Loucy (cell line): ENCODE results near the gene TTC29.

Source experiments
- H2AFZ ChIP-seq: fragments of 200-600 bp; sonication (generic); 2 replicates; pipeline ENCODE4 v1.6.0; 2016; ENCODE audit warnings: antibody characterized with exemption, mild to moderate bottlenecking, low read length, moderate library complexity
- H3F3A ChIP-seq: fragments of 200-600 bp; 2 replicates; pipeline ENCODE4 v1.6.0; 2016; ENCODE audit warnings: antibody characterized with exemption, low read depth, mild to moderate bottlenecking
- H3K27me3 ChIP-seq: fragments of 200-600 bp; sonication (generic); 2 replicates; pipeline ENCODE4 v1.6.1; 2014; ENCODE audit warnings: low read length, mild to moderate bottlenecking; ENCODE audit not compliant: insufficient read depth, poor library complexity, severe bottlenecking
- H3K36me3 ChIP-seq: fragments of 200-600 bp; sonication (generic); 2 replicates; pipeline ENCODE4 v1.6.1; 2016; ENCODE audit warnings: low read length; ENCODE audit not compliant: insufficient read depth
- H3K4me1 ChIP-seq: fragments of 200-600 bp; sonication (generic); 2 replicates; pipeline ENCODE4 v1.5.1; 2014; ENCODE audit warnings: low read length, mild to moderate bottlenecking; ENCODE audit not compliant: insufficient read depth, poor library complexity, severe bottlenecking
- H3K4me2 ChIP-seq: fragments of 200-600 bp; sonication (generic); 2 replicates; pipeline ENCODE4 v1.6.0; 2014; ENCODE audit warnings: antibody characterized with exemption, low read length, low read depth, mild to moderate bottlenecking; ENCODE audit not compliant: poor library complexity, severe bottlenecking
- H3K4me3 ChIP-seq: fragments of 200-600 bp; sonication (generic); 2 replicates; pipeline ENCODE4 v1.5.1; 2014; ENCODE audit warnings: low read length, mild to moderate bottlenecking, mixed read lengths; ENCODE audit not compliant: poor library complexity, severe bottlenecking
- H3K79me2 ChIP-seq: fragments of 200-600 bp; sonication (generic); 2 replicates; pipeline ENCODE4 v1.6.1; 2014; ENCODE audit warnings: low read length; ENCODE audit not compliant: insufficient read depth
- H3K9ac ChIP-seq: fragments of 200-600 bp; sonication (generic); 2 replicates; pipeline ENCODE4 v1.6.0; 2014; ENCODE audit warnings: mild to moderate bottlenecking, low read depth, low read length, moderate library complexity; ENCODE audit not compliant: poor library complexity, severe bottlenecking
- H3K9me2 ChIP-seq: fragments of 200-600 bp; sonication (generic); replicated peaks from 2 replicates; pipeline ENCODE4 v1.6.1; 2016; ENCODE audit warnings: low read depth, low read length, mixed read lengths
- H3K9me3 ChIP-seq: fragments of 200-600 bp; sonication (generic); 2 replicates; pipeline ENCODE4 v1.6.1; 2014; ENCODE audit warnings: mild to moderate bottlenecking, antibody characterized with exemption, low read length, low read depth; ENCODE audit not compliant: insufficient read depth
- H4K20me1 ChIP-seq: fragments of 200-600 bp; sonication (generic); 2 replicates; pipeline ENCODE4 v1.6.0; 2014; ENCODE audit warnings: antibody characterized with exemption, low read length, mild to moderate bottlenecking; ENCODE audit not compliant: insufficient read depth, poor library complexity, severe bottlenecking
- EZH2phosphoT487 ChIP-seq: fragments of 200-600 bp; IDR thresholded peaks from 2 replicates; pipeline ENCODE4 v1.6.1; 2018; ENCODE audit warnings: antibody characterized with exemption, mild to moderate bottlenecking, moderate library complexity, borderline replicate concordance
- TF ChIP-seq, protein P1 (sequence below): fragments of 200-600 bp; sonication (generic); conservative IDR thresholded peaks from 2 replicates; pipeline ENCODE4 v1.5.1; 2014; ENCODE audit warnings: mild to moderate bottlenecking, antibody characterized with exemption, low read length

TTC29 gene

DNA sequence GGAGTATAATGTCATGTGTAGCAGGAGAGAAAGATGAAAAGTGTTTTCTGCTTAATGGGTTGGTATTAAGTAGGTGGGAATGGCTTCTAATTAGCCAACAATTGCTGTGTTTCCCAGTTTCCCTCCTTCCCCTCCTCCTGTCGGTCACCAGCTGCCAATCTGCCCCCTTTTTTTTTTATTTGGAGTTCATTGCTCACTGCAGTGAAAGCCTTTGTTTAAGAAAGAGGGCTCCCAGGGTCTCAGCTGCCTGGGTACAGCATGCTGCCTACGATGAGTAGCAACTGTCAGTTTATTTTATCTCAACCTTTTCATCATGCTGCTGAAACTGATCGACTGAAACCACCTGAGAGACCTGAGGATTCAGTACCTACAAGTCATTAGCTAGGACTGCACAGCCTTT lies 157.9 kb downstream of the TTC29 start:
- Histone ChIP-seq H3K4me3 (no peak overlapping the region), H4K20me1 (no peaks in the 10 kb centered on the region), H2AFZ (no peak overlapping the region), H3K36me3 (no peaks in the 10 kb centered on the region), H3K79me2 (no peaks in the 10 kb centered on the region), H3K9me2 (no peaks in the 10 kb centered on the region), H3F3A (no peaks in the 10 kb centered on the region), H3K9ac (no peak overlapping the region), H3K9me3 (no peaks in the 10 kb centered on the region), H3K4me1 (no peaks in the 10 kb centered on the region), H3K4me2 (no peak overlapping the region), H3K27me3 (no peaks in the 10 kb centered on the region)
- TF ChIP-seq EZH2phosphoT487, result no peak
- TF ChIP-seq, protein P1, sequence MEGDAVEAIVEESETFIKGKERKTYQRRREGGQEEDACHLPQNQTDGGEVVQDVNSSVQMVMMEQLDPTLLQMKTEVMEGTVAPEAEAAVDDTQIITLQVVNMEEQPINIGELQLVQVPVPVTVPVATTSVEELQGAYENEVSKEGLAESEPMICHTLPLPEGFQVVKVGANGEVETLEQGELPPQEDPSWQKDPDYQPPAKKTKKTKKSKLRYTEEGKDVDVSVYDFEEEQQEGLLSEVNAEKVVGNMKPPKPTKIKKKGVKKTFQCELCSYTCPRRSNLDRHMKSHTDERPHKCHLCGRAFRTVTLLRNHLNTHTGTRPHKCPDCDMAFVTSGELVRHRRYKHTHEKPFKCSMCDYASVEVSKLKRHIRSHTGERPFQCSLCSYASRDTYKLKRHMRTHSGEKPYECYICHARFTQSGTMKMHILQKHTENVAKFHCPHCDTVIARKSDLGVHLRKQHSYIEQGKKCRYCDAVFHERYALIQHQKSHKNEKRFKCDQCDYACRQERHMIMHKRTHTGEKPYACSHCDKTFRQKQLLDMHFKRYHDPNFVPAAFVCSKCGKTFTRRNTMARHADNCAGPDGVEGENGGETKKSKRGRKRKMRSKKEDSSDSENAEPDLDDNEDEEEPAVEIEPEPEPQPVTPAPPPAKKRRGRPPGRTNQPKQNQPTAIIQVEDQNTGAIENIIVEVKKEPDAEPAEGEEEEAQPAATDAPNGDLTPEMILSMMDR, result no peak

DNA sequence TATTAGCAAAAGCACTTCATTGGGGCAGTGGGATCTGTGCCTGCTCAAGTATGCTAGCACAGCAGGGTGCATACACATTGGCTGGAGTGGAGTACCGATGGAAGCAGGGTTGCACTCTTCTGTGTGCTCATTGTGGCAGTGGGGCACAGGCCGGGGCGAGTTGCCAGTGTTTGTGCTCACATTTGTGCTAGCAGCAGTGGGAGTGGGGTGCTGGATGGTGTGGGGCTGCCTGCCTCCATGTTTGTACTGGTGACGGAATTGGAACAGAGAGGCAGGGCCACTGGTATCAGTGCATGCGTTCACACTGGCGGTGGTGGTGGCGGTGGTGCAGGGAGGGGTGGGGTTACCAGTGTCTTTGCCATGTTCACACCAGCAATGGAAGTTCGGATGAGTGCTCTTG lies 169.0 kb downstream of the TTC29 start:
- Histone ChIP-seq H3K27me3 (no peaks in the 10 kb centered on the region), H3K9me3 (no peaks in the 10 kb centered on the region), H3K9me2 (no peaks in the 10 kb centered on the region), H3K79me2 (no peaks in the 10 kb centered on the region), H3K4me3 (no peak overlapping the region), H4K20me1 (no peaks in the 10 kb centered on the region), H3F3A (no peaks in the 10 kb centered on the region), H3K36me3 (no peaks in the 10 kb centered on the region), H3K4me1 (no peaks in the 10 kb centered on the region), H2AFZ (no peak overlapping the region), H3K9ac (no peak overlapping the region), H3K4me2 (no peak overlapping the region)
- TF ChIP-seq, protein P1, result no peak
- no peak for TF ChIP-seq EZH2phosphoT487

DNA sequence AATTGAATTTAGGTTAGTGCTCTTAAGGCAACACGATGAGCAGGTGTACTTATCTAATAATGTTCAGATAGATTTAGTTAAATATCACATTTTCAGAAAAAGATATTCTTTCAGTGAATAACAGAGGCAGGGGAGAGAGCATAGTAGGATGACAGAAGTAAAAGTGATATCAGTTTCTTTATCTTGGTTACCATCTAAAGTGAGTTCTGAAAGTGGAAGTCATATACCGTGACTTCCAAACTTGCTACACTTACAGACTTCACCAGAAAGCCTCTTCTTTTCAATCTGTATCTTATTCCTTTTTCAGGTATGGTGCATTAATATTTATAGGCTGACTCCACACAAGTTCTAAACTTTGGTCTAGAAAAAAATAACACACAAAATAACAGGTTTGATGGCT lies 182.1 kb downstream of the TTC29 start:
- H3K9ac ChIP-seq, result no peak overlapping the region
- no peak overlapping the region for H3K4me3 ChIP-seq
- H2AFZ ChIP-seq, result no peak overlapping the region
- H3K4me2 ChIP-seq, result no peak overlapping the region
- no peaks in the 10 kb centered on the region for H3K9me3 ChIP-seq
- TF ChIP-seq EZH2phosphoT487, result no peak
- TF ChIP-seq, protein P1, result no peak
- no peaks in the 10 kb centered on the region for H3K27me3 ChIP-seq
- no peaks in the 10 kb centered on the region for H3K4me1 ChIP-seq
- no peaks in the 10 kb centered on the region for H3K79me2 ChIP-seq
- H4K20me1 ChIP-seq, result no peaks in the 10 kb centered on the region
- H3F3A ChIP-seq, result no peaks in the 10 kb centered on the region
- H3K9me2 ChIP-seq, result no peaks in the 10 kb centered on the region
- no peaks in the 10 kb centered on the region for H3K36me3 ChIP-seq
